ENCODE results near the gene PCIF1.
A peak's percentile ranks its signal among the peaks of the same experiment; 100 is the strongest.
"Not testable (repeated sequence)": the region's sequence is repeated elsewhere in the genome, so short reads cannot be mapped to it uniquely, and the experiment has no call there.

The PCIF1 gene

GRCh38 chr20:45924391-45925261, 9.9 kb upstream of the PCIF1 start:
- no peak for DNase-seq (ENCODE audit: low spot score)

GRCh38 chr20:45925821-45926506, 8.5 kb upstream of the PCIF1 start:
- no peak for DNase-seq (ENCODE audit: low spot score)

GRCh38 chr20:45926731-45927070, 7.8 kb upstream of the PCIF1 start:
- no peak for DNase-seq (ENCODE audit: low spot score)

- no peak for DNase-seq (ENCODE audit: low spot score)
Measured at GRCh38 chr20:45927071-45927878, 7.2 kb upstream of the PCIF1 start.

- DNase-seq (ENCODE audit: low spot score), result not testable (repeated sequence)
Measured at GRCh38 chr20:45931680-45932079, 2.8 kb upstream of the PCIF1 start.

GRCh38 chr20:45933266-45934045, 1.0 kb upstream of the PCIF1 start:
- peak; percentile 92 for DNase-seq (ENCODE audit: low spot score)

GRCh38 chr20:45934046-45934585, 367 bp upstream of the PCIF1 start:
- peak; percentile 80 for DNase-seq (ENCODE audit: low spot score)

- DNase-seq (ENCODE audit: low spot score), result peak; percentile 54
Measured at GRCh38 chr20:45935416-45936046, 1.0 kb downstream of the PCIF1 start.

GRCh38 chr20:45937765-45938164, 3.3 kb downstream of the PCIF1 start:
- no peak for DNase-seq (ENCODE audit: low spot score)

GRCh38 chr20:45938727-45939438, 4.4 kb downstream of the PCIF1 start:
- DNase-seq (ENCODE audit: low spot score), result no peak

- no peak for DNase-seq (ENCODE audit: low spot score)
Measured at GRCh38 chr20:45940053-45940452, 5.6 kb downstream of the PCIF1 start.

GRCh38 chr20:45940469-45940868, 6.0 kb downstream of the PCIF1 start:
- DNase-seq (ENCODE audit: low spot score), result no peak

- DNase-seq (ENCODE audit: low spot score), result no peak
Measured at GRCh38 chr20:45943613-45944012, 9.1 kb downstream of the PCIF1 start.

GRCh38 chr20:45944151-45944964, 9.9 kb downstream of the PCIF1 start:
- DNase-seq (ENCODE audit: low spot score), result no peak

- no peak for DNase-seq (ENCODE audit: low spot score)
Measured at GRCh38 chr20:45944965-45945677, 10.6 kb downstream of the PCIF1 start.

GRCh38 chr20:45945678-45946148, 11.2 kb downstream of the PCIF1 start:
- no peak for DNase-seq (ENCODE audit: low spot score)

- DNase-seq (ENCODE audit: low spot score), result no peak
Measured at GRCh38 chr20:45946149-45946970, 11.9 kb downstream of the PCIF1 start.
